Kidney (tissue), 14 donors: Measurements from ENCODE around the gene VSTM2L. TPM values are rescaled to one million over a fixed set of nuclear protein-coding genes. Genes with fewer than 3 reads are reported as not detected.

Source experiments
- DNase-seq, 5 donors: peaks; one replicate each; pipeline ENCODE4 v3.0.0-alpha.2; 2013 to 2020
- FAIRE-seq: peaks from 2 replicates; lab custom pipeline; 2012; peaks lifted over from hg19 to GRCh38; lab: Jason Lieb, UNC
- H3K27ac ChIP-seq, 2 donors: one replicate each; pipeline ENCODE4 v1.7.0; 2013; ENCODE audit warnings: low read depth in 2 of 2, low read length in 2 of 2, inconsistent platforms in 1 of 2
- H3K27me3 ChIP-seq: one replicate; pipeline ENCODE4 v1.7.1; 2013; ENCODE audit warnings: low read length, inconsistent platforms; ENCODE audit not compliant: control insufficient read depth, insufficient read depth
- H3K36me3 ChIP-seq, 3 donors: one replicate each; pipeline versions ENCODE4 v1.7.0 to v1.7.1; 2013; ENCODE audit warnings: low read length in 3 of 3, control low read depth in 1 of 3, inconsistent platforms in 1 of 3; ENCODE audit not compliant: insufficient read depth in 3 of 3, control insufficient read depth in 2 of 3
- H3K4me1 ChIP-seq, 3 donors: one replicate each; pipeline versions ENCODE4 v1.7.0 to v1.7.1; 2013; ENCODE audit warnings: low read length in 3 of 3, inconsistent platforms in 1 of 3, low read depth in 1 of 3; ENCODE audit not compliant: control insufficient read depth in 2 of 3, insufficient read depth in 2 of 3
- H3K4me3 ChIP-seq, 3 donors: one replicate each; pipeline versions ENCODE4 v1.7.0 to v1.8.1; 2013; ENCODE audit warnings: low read length in 3 of 3, control low read depth in 1 of 3, inconsistent platforms in 1 of 3
- H3K9ac ChIP-seq, 3 donors: one replicate each; pipeline versions ENCODE4 v1.7.0 to v1.7.1; 2013; ENCODE audit warnings: low read length in 3 of 3, control low read depth in 1 of 3, inconsistent platforms in 1 of 3
- H3K9me3 ChIP-seq, 3 donors: one replicate each; pipeline versions ENCODE4 v1.7.0 to v1.7.1; 2013; ENCODE audit warnings: low read length in 3 of 3, control low read depth in 1 of 3, inconsistent platforms in 1 of 3; ENCODE audit not compliant: control insufficient read depth in 2 of 3, insufficient read depth in 1 of 3
- intact Hi-C: fragments of 100-400 bp; cut with DNase I; formaldehyde crosslinking; loops from one replicate; pipeline ENCODE4 v1.11.1; 2022
- polyA plus RNA-seq: library from polyadenylated mRNA; stranded (reverse); fragments of 350-450 nt; fragmentation: Illumina TruSeq; extraction: RNeasy Lipid Tissue Mini Kit (QIAGEN cat#74804); gene quantifications from one replicate; pipeline ENCODE4 v1.2.3, GENCODE V29; 2014; ENCODE audit warnings: low read depth, low replicate concordance; ENCODE audit not compliant: insufficient read depth
- total RNA-seq: library from RNA; stranded (reverse); fragmentation: NEBNext Ultra II Directional; extraction: Animal tissue kit (Norgen Biotek cat#: 25700); gene quantifications from one replicate; pipeline ENCODE4 v1.2.1, GENCODE V29; 2021
- TF ChIP-seq, protein P1 (sequence below): IDR thresholded peaks from 3 replicates; pipeline ENCODE4 v1.5.1; 2012; ENCODE audit warnings: mild to moderate bottlenecking, moderate library complexity, borderline replicate concordance; ENCODE audit not compliant: insufficient read depth; ENCODE audit errors: extremely low read depth
- donor health status: control.
- donor health status: control.
- donor health status: control.
- donor health status: control.
- donor health status: control.
- donor health status: DM: yes; HTN: yes; CAD: no.
- donor health status: Normal renal cell carcinoma (clear cell type).

VSTM2L gene
- total and polyA plus RNA-seq, 2 donors from 2014 or later, result 2.8 to 4.1 TPM

DNA sequence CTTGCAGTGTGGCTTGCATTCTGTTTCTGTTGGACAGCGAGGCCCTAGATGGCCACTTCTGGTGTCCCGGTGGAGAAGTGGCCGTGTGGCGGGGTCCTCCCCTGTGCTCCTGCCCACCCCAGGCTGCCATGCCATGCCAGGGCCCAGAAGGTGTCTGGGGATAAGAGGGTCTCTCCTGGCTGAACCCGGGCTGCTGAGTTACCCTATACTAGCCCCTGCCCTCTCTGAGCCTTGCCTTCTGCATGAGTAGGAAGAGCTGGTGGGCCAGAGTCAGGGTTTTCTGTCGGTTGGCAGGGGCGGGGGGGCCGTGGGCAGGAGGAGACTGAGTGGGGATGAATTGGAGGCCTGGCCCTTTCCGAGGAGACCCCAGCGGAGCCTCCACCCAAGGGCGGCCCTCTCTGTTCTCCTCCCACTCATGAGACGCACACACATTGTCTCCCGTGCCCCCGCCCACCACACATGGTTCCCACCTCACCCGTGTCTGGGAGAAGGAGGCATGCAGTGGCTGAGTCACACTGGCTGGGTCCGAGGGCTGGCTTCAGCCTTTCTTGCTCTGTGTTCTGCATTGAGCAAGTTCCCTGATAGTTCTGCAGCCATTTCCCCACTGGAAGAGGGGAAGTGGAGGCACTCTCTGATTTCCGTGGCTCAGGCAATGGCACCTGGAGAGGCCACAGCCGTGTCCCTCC lies 24.6 kb downstream of the VSTM2L start:
- DNase-seq (no peak), FAIRE-seq (no peak)
- TF ChIP-seq, protein P1, sequence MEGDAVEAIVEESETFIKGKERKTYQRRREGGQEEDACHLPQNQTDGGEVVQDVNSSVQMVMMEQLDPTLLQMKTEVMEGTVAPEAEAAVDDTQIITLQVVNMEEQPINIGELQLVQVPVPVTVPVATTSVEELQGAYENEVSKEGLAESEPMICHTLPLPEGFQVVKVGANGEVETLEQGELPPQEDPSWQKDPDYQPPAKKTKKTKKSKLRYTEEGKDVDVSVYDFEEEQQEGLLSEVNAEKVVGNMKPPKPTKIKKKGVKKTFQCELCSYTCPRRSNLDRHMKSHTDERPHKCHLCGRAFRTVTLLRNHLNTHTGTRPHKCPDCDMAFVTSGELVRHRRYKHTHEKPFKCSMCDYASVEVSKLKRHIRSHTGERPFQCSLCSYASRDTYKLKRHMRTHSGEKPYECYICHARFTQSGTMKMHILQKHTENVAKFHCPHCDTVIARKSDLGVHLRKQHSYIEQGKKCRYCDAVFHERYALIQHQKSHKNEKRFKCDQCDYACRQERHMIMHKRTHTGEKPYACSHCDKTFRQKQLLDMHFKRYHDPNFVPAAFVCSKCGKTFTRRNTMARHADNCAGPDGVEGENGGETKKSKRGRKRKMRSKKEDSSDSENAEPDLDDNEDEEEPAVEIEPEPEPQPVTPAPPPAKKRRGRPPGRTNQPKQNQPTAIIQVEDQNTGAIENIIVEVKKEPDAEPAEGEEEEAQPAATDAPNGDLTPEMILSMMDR, result no peak
- no peak overlapping the region for H3K9ac ChIP-seq
- no peaks in the 10 kb centered on the region for H3K4me1 ChIP-seq
- no peaks in the 10 kb centered on the region for H3K36me3 ChIP-seq
- H3K4me3 ChIP-seq, result no peak overlapping the region
- H3K9me3 ChIP-seq, result no peaks in the 10 kb centered on the region
- H3K27ac ChIP-seq, result no peak overlapping the region
- H3K27me3 ChIP-seq, result no peaks in the 10 kb centered on the region
- intact Hi-C loops, result no loop called here

DNA sequence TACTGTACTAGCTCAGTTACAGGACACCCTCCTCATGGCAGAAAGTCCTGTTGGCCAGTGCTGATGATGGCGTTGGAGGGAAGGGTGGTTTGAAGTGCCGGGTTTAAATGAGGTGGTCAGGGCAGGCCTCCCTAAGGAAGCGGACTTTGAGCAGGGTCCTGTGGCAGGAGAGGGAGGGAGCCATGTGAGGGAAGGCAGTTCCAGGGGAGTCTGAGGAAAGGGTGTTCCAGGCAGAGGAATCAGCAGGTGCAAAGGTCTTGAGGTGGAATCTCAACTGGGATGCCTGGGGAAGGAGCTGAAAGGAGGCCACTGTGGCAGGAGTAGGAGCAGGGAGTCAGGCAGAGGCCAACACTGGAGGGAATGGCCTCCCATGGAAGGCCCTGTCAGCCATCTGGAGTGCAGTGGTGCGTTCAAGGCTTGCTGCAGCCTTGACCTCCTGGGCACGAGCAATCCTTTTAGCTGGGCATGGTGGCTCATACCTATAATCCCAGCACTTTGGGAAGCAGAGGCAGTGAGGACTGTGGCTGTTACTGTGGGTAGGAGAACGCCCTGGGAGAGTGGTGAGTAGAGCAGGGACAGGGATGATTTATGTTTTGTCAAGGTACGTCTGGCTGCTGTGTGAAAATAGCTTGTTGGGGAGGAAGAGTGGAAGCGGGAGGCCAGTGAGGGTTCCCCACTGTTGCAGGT lies 26.2 kb downstream of the VSTM2L start:
- intact Hi-C loops, result no loop called here
- Histone ChIP-seq H3K9me3 (no peaks in the 10 kb centered on the region), H3K4me1 (no peaks in the 10 kb centered on the region), H3K4me3 (no peak overlapping the region), H3K27ac (no peak overlapping the region), H3K27me3 (no peaks in the 10 kb centered on the region), H3K36me3 (no peaks in the 10 kb centered on the region), H3K9ac (no peak overlapping the region)
- FAIRE-seq (no peak), DNase-seq (no peak)
- TF ChIP-seq, protein P1, result no peak

DNA sequence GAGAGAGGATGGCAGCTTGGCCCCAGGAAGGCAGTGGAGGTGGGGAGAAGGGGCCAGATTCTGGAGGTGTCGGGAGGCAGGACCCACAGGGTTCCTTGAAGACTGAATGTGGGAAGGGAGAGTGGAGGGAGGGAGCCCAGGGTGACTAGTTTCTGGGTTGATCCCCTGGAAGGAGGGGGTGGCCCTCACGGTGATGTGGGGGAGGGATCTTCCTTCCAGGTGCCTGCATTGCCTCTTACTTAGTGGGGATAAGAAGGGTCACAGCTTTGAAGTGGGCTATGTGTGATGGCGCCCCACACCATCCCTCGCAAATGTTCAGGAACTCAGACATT lies 26.7 kb downstream of the VSTM2L start:
- no peak for FAIRE-seq
- Histone ChIP-seq H3K36me3 (no peaks in the 10 kb centered on the region), H3K9ac (no peak overlapping the region), H3K4me3 (no peak overlapping the region), H3K27ac (no peak overlapping the region), H3K27me3 (no peaks in the 10 kb centered on the region), H3K9me3 (no peaks in the 10 kb centered on the region), H3K4me1 (no peaks in the 10 kb centered on the region)
- TF ChIP-seq, protein P1, result no peak
- intact Hi-C loops, result no loop called here
- DNase-seq, result no peak
